Choroid plexus epithelial cell (primary cell): Measurements from ENCODE around the gene SLC25A26.

Experiments
- DNase-seq: peaks from one replicate; pipeline ENCODE4 v3.0.0-alpha.2; 2010; ENCODE audit warnings: low read depth
- H3K4me3 ChIP-seq: 2 replicates; pipeline ENCODE4 v1.5.1; 2011; ENCODE audit warnings: low read depth, mild to moderate bottlenecking, control low read depth, low read length, moderate library complexity
- TF ChIP-seq, protein P1 (sequence below): conservative IDR thresholded peaks from 2 replicates; pipeline ENCODE4 v1.5.1; 2011; ENCODE audit warnings: low read depth, mild to moderate bottlenecking, control low read depth, inconsistent platforms, low read length, moderate library complexity

The SLC25A26 gene

DNA sequence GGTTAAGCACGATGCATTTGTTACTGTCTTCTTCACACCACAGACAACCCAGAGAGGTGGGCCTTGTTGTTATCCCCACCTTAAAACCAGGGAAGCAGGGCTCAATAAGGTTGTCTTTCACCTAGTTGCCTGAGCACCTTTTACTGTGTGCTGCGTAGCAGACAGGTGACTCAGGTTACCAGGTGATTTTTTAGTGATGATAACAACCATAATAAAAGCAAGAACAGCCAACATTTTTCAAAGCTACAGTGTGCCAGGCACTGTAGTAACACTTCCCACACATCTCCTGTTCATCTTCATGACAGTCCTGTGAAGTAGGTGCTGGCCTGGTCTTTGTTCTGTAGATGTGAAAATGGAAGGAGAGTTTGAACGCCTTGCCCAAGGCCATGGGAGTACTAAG is 132.2 kb downstream of the SLC25A26 start:
- TF ChIP-seq, protein P1, sequence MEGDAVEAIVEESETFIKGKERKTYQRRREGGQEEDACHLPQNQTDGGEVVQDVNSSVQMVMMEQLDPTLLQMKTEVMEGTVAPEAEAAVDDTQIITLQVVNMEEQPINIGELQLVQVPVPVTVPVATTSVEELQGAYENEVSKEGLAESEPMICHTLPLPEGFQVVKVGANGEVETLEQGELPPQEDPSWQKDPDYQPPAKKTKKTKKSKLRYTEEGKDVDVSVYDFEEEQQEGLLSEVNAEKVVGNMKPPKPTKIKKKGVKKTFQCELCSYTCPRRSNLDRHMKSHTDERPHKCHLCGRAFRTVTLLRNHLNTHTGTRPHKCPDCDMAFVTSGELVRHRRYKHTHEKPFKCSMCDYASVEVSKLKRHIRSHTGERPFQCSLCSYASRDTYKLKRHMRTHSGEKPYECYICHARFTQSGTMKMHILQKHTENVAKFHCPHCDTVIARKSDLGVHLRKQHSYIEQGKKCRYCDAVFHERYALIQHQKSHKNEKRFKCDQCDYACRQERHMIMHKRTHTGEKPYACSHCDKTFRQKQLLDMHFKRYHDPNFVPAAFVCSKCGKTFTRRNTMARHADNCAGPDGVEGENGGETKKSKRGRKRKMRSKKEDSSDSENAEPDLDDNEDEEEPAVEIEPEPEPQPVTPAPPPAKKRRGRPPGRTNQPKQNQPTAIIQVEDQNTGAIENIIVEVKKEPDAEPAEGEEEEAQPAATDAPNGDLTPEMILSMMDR: no peak
- H3K4me3 ChIP-seq: no peak overlapping the region
- DNase-seq: no peak

DNA sequence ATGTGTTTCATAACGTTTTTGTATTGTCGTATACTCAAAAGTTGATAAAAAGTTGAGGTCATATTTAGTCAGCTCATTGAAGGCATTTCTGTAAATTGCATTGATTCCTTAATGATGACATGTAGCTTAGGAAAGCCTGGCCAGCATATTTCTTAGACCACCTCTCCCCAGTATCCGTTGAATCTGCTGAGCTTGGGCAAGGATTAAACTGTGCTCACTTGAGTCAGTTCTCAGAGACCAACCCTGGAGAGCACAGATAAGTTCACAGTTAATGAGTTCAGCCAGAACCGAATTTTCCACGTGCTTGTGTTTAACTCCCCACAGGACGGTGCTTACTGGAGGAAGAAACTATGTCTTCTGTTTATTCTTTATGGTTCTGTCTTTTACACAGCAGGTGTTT is 132.7 kb downstream of the SLC25A26 start:
- H3K4me3 ChIP-seq: no peak overlapping the region
- TF ChIP-seq, protein P1: no peak
- peak; percentile 93 for DNase-seq

DNA sequence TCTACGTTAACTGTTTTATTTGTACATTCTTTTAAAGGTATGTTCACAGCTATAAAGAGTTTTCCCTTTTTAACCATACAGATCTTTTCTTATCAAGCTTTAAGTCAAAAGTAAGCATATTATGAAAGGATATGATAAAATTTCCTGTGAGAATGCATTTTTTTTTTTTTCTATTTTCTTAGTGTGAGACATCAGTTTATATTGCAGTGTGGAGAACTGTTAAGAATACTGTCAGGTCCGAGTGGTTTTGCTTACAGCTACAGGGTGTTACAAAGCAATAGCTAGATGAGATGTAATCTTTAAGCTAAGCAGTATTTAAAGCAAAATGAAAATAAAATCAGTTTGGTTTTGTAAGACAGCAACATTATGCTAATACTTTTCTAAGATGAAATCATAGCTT is 133.2 kb downstream of the SLC25A26 start:
- TF ChIP-seq, protein P1: no peak
- H3K4me3 ChIP-seq: no peak overlapping the region
- DNase-seq: no peak

DNA sequence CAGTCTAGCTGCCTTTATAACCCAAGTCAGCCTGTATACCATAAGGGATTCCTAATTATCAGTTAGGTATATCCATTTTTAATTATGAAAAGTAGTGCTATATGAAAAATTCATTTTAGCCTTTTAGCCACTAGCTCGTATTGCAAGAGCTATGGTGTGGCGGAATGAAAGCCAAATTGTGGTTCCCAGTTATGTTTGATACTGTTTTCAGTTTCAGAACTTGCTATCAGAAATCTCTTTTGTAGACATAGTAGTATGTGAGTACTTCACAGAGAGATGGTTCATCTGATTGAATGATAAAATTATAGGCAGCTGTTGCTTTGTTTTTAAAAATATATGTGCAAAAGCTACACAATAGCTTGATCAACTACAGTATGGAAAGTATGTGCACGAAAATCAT is 134.6 kb downstream of the SLC25A26 start:
- no peak for DNase-seq
- TF ChIP-seq, protein P1: no peak
- H3K4me3 ChIP-seq: no peak overlapping the region

DNA sequence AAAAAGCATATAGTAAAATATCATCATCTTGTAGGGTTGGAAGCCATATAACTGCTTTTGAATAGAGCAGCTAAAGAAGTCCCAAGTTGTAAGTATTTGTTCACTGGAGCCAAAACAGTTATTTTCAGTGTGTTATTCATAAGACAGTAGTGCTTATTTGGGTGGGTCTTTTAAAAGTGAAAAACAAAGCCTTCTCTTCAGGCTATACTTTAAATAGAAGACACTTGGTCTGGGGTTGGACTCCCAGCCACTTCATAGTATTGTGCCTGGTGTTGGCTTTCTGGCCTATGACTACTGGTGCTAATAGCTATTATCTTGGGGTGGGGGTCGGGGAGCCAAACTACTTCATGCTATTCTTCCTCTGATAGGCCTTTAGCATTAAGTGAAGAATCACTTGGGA is 135.2 kb downstream of the SLC25A26 start:
- no peak overlapping the region for H3K4me3 ChIP-seq
- DNase-seq: no peak
- TF ChIP-seq, protein P1: no peak

DNA sequence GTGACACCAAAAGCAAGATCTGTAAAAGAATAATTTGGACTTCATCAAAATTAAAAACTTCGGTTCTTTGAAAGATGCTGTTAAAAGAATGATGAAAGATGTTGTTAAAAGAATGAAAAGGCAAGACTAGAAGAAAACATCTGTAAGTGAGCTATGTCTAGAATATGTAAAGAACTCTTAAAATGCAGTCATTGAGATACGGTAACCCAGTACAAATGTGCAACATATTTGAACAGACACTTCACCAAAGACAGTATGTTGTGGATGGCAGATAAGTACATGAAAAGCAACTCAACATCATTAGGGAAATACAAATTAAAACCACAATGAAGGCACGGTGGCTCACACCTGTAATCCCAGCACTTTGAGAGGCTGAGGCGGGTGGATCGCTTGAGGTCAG is 140.6 kb downstream of the SLC25A26 start:
- TF ChIP-seq, protein P1: no peak
- H3K4me3 ChIP-seq: no peak overlapping the region
- DNase-seq: no peak

DNA sequence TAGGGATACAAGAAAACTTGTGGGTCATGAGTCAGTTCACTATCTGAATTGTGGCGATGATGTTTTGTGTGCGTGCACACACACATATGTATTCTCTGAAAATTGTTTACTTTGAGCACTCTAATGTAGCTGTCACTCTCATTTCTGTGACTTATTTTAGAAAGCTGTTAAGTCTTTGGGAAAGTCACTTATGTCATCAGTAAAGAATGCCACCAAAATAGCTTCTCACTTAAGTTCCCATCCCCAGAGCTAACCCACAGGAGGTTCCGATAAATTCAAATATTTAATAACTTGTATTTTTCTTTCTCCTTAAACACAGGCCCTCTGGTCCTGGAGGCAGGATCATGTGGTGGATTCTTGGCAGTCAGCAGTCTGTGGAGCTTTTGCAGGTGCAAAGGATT is 141.7 kb downstream of the SLC25A26 start:
- peak; percentile 77 for DNase-seq
- TF ChIP-seq, protein P1: no peak
- H3K4me3 ChIP-seq: no peak overlapping the region
